SU-DHL-6 (cell line): Measurements from ENCODE around the gene ERBB4.

Experiments
- H2AFZ ChIP-seq: fragments of 200-600 bp; sonication (generic); 2 replicates; pipeline ENCODE4 v1.6.1; 2014; ENCODE audit warnings: low read depth, mild to moderate bottlenecking, moderate library complexity, mixed read lengths, antibody characterized with exemption, low read length; ENCODE audit not compliant: severe bottlenecking
- H3F3A ChIP-seq: fragments of 200-600 bp; shearing (Covaris generic); 2 replicates; pipeline ENCODE4 v1.6.0; 2016; ENCODE audit warnings: antibody characterized with exemption, mild to moderate bottlenecking; ENCODE audit not compliant: insufficient read depth
- H3K27ac ChIP-seq: fragments of 200-600 bp; sonication (generic); 2 replicates; pipeline ENCODE4 v1.5.1; 2016; ENCODE audit warnings: low read depth, mild to moderate bottlenecking, low read length, moderate library complexity, mixed read lengths
- H3K27me3 ChIP-seq: fragments of 200-600 bp; sonication (generic), shearing (Covaris generic); 2 replicates; pipeline ENCODE4 v1.6.0; 2014; ENCODE audit warnings: mild to moderate bottlenecking, low read length
- H3K36me3 ChIP-seq: fragments of 200-600 bp; sonication (generic); 2 replicates; pipeline ENCODE4 v1.6.1; 2014; ENCODE audit warnings: mild to moderate bottlenecking, low read length, mixed read lengths
- H3K4me2 ChIP-seq: fragments of 300-600, 200-600 bp; shearing (Covaris generic), sonication (generic); 2 replicates; pipeline ENCODE4 v1.6.0; 2014; ENCODE audit warnings: low read length, low read depth, mild to moderate bottlenecking; ENCODE audit not compliant: poor library complexity, severe bottlenecking
- H3K4me3 ChIP-seq: fragments of 200-600 bp; sonication (generic); 2 replicates; pipeline ENCODE4 v1.5.1; 2014; ENCODE audit warnings: antibody characterized with exemption, low read length, mild to moderate bottlenecking, mixed read lengths; ENCODE audit not compliant: insufficient read depth, poor library complexity, severe bottlenecking
- H3K79me2 ChIP-seq: fragments of 200-600 bp; sonication (generic); 2 replicates; pipeline ENCODE4 v1.6.1; 2014; ENCODE audit warnings: mild to moderate bottlenecking, low read length, moderate library complexity; ENCODE audit not compliant: insufficient read depth
- H3K9ac ChIP-seq: fragments of 200-600 bp; sonication (generic); 2 replicates; pipeline ENCODE4 v1.7.0; 2014; ENCODE audit warnings: mild to moderate bottlenecking, low read length
- H3K9me2 ChIP-seq: fragments of 200-600 bp; sonication (generic); replicated peaks from 2 replicates; pipeline ENCODE4 v1.6.1; 2014; ENCODE audit warnings: low read length; ENCODE audit not compliant: insufficient read depth
- H3K9me3 ChIP-seq: fragments of 200-600 bp; sonication (generic); 2 replicates; pipeline ENCODE4 v1.6.1; 2014; ENCODE audit warnings: low read length, mixed read lengths; ENCODE audit not compliant: insufficient read depth
- H4K20me1 ChIP-seq: fragments of 200-600 bp; sonication (generic); 2 replicates; pipeline ENCODE4 v1.6.1; 2014; ENCODE audit warnings: low read depth, mild to moderate bottlenecking, antibody characterized with exemption, low read length, moderate library complexity, mixed read lengths
- CTCF ChIP-seq: fragments of 200-600 bp; sonication (generic); IDR thresholded peaks from one replicate; pipeline ENCODE4 v1.5.1; 2017; ENCODE audit warnings: antibody characterized with exemption, mild to moderate bottlenecking, low read length, moderate library complexity; ENCODE audit not compliant: insufficient read depth, poor library complexity, severe bottlenecking
- EZH2phosphoT487 ChIP-seq: fragments of 200-600 bp; sonication (generic), shearing (Covaris generic); conservative IDR thresholded peaks from 2 replicates; pipeline ENCODE4 v1.6.1; 2018; ENCODE audit warnings: mild to moderate bottlenecking, antibody characterized with exemption, low read length, moderate library complexity, mixed read lengths

The ERBB4 gene

GRCh38 chr2:212441141-212441540 is 97.5 kb downstream of the ERBB4 start:
- H3K36me3 ChIP-seq: no peaks in the 10 kb centered on the region
- no peak overlapping the region for H3K4me2 ChIP-seq
- no peaks in the 10 kb centered on the region for H3K27me3 ChIP-seq
- no peaks in the 10 kb centered on the region for H4K20me1 ChIP-seq
- H2AFZ ChIP-seq: no peak overlapping the region
- TF ChIP-seq CTCF: no peak
- no peak overlapping the region for H3K4me3 ChIP-seq
- H3K9me2 ChIP-seq: no peaks in the 10 kb centered on the region
- no peak overlapping the region for H3K27ac ChIP-seq
- no peaks in the 10 kb centered on the region for H3K9me3 ChIP-seq
- H3K79me2 ChIP-seq: no peaks in the 10 kb centered on the region
- no peak overlapping the region for H3K9ac ChIP-seq
- H3F3A ChIP-seq: no peaks in the 10 kb centered on the region

- Histone ChIP-seq H3K9me2 (no peaks in the 10 kb centered on the region), H3K27me3 (no peaks in the 10 kb centered on the region), H3K4me3 (no peak overlapping the region), H4K20me1 (no peaks in the 10 kb centered on the region), H3F3A (no peaks in the 10 kb centered on the region), H2AFZ (no peak overlapping the region), H3K9me3 (no peaks in the 10 kb centered on the region), H3K4me2 (no peak overlapping the region), H3K9ac (no peak overlapping the region), H3K36me3 (no peaks in the 10 kb centered on the region), H3K79me2 (no peaks in the 10 kb centered on the region), H3K27ac (no peak overlapping the region)
- TF ChIP-seq CTCF (no peak), EZH2phosphoT487 (no peak)
Measured at GRCh38 chr2:212428681-212429478, 109.7 kb downstream of the ERBB4 start.

- Histone ChIP-seq H3K9me3 (no peaks in the 10 kb centered on the region), H3K27ac (no peak overlapping the region), H3K9me2 (no peaks in the 10 kb centered on the region), H4K20me1 (no peaks in the 10 kb centered on the region), H3K27me3 (no peaks in the 10 kb centered on the region), H3F3A (no peaks in the 10 kb centered on the region), H3K79me2 (no peaks in the 10 kb centered on the region), H2AFZ (no peak overlapping the region), H3K36me3 (no peaks in the 10 kb centered on the region), H3K9ac (no peak overlapping the region), H3K4me3 (no peak overlapping the region), H3K4me2 (no peak overlapping the region)
- TF ChIP-seq CTCF (no peak), EZH2phosphoT487 (no peak)
Measured at GRCh38 chr2:212427638-212428037, 111.0 kb downstream of the ERBB4 start.
